ENCODE results near the gene HOXA6.

Gene HOXA6

GRCh38 chr7:27117887-27118491 is 29.6 kb downstream of the HOXA6 start:
- Histone ChIP-seq H3K4me2 (ENCODE audit: insufficient read depth, low read length) (no peak overlapping the region), H3K9ac (ENCODE audit: low read depth, low read length) (no peak overlapping the region), H3K27ac (ENCODE audit: low read length) (no peak overlapping the region), H2AFZ (ENCODE audit: low read depth, low read length) (no peak overlapping the region), H3K27me3 (ENCODE audit: insufficient read depth, low read length, poor library complexity) (no peaks in the 10 kb centered on the region), H3K9me3 (ENCODE audit: insufficient read depth, low read length, severe bottlenecking) (no peaks in the 10 kb centered on the region), H3K4me1 (ENCODE audit: insufficient read depth, low read length) (no peaks in the 10 kb centered on the region), H3K79me2 (ENCODE audit: insufficient read depth, low read length) (no peaks in the 10 kb centered on the region), H4K20me1 (ENCODE audit: insufficient read depth, low read length) (no peaks in the 10 kb centered on the region), H3K36me3 (ENCODE audit: insufficient read depth, low read length) (no peaks in the 10 kb centered on the region), H3K4me3 (ENCODE audit: low read depth in 1 of 2, low read length in 2 of 2) (no peak overlapping the region)
- no peak for ATAC-seq (ENCODE audit: insufficient read depth, low read depth)
- no peak for DNase-seq
- TF ChIP-seq EZH2 (IDR thresholded peaks at IDR 0.05; ENCODE audit: borderline replicate concordance, low read depth, low read length, severe bottlenecking) = no peak
- no peak for TF ChIP-seq CTCF (IDR thresholded peaks at IDR 0.05; ENCODE audit: borderline replicate concordance, extremely low read depth, low read length, poor library complexity, severe bottlenecking)

- Histone ChIP-seq H3K9me3 (ENCODE audit: insufficient read depth, low read length, severe bottlenecking) (no peaks in the 10 kb centered on the region), H4K20me1 (ENCODE audit: insufficient read depth, low read length) (no peaks in the 10 kb centered on the region), H3K9ac (ENCODE audit: low read depth, low read length) (no peak overlapping the region), H2AFZ (ENCODE audit: low read depth, low read length) (no peak overlapping the region), H3K27me3 (ENCODE audit: insufficient read depth, low read length, poor library complexity) (no peaks in the 10 kb centered on the region), H3K27ac (ENCODE audit: low read length) (no peak overlapping the region), H3K4me2 (ENCODE audit: insufficient read depth, low read length) (no peak overlapping the region), H3K4me1 (ENCODE audit: insufficient read depth, low read length) (no peaks in the 10 kb centered on the region), H3K79me2 (ENCODE audit: insufficient read depth, low read length) (no peaks in the 10 kb centered on the region), H3K4me3 (ENCODE audit: low read depth in 1 of 2, low read length in 2 of 2) (no peak overlapping the region), H3K36me3 (ENCODE audit: insufficient read depth, low read length) (no peaks in the 10 kb centered on the region)
- TF ChIP-seq EZH2 (IDR thresholded peaks at IDR 0.05; ENCODE audit: borderline replicate concordance, low read depth, low read length, severe bottlenecking) = no peak
- ATAC-seq (ENCODE audit: insufficient read depth, low read depth) (no peak), DNase-seq (no peak)
Observed at GRCh38 chr7:27116962-27117886, 30.4 kb downstream of the HOXA6 start.

- TF ChIP-seq CTCF (IDR thresholded peaks at IDR 0.05; ENCODE audit: borderline replicate concordance, extremely low read depth, low read length, poor library complexity, severe bottlenecking) (no peak), EZH2 (IDR thresholded peaks at IDR 0.05; ENCODE audit: borderline replicate concordance, low read depth, low read length, severe bottlenecking) (no peak)
- H2AFZ ChIP-seq (ENCODE audit: low read depth, low read length) = no peak overlapping the region
- no peaks in the 10 kb centered on the region for H3K79me2 ChIP-seq (ENCODE audit: insufficient read depth, low read length)
- no peak overlapping the region for H3K4me2 ChIP-seq (ENCODE audit: insufficient read depth, low read length)
- no peak overlapping the region for H3K27ac ChIP-seq (ENCODE audit: low read length)
- H4K20me1 ChIP-seq (ENCODE audit: insufficient read depth, low read length) = no peaks in the 10 kb centered on the region
- no peaks in the 10 kb centered on the region for H3K36me3 ChIP-seq (ENCODE audit: insufficient read depth, low read length)
- H3K9ac ChIP-seq (ENCODE audit: low read depth, low read length) = no peak overlapping the region
- H3K4me1 ChIP-seq (ENCODE audit: insufficient read depth, low read length) = no peaks in the 10 kb centered on the region
- H3K9me3 ChIP-seq (ENCODE audit: insufficient read depth, low read length, severe bottlenecking) = no peaks in the 10 kb centered on the region
- no peak for ATAC-seq (ENCODE audit: insufficient read depth, low read depth)
- no peak overlapping the region for H3K4me3 ChIP-seq (ENCODE audit: low read depth in 1 of 2, low read length in 2 of 2)
- no peak for DNase-seq
- no peaks in the 10 kb centered on the region for H3K27me3 ChIP-seq (ENCODE audit: insufficient read depth, low read length, poor library complexity)
Observed at GRCh38 chr7:27116031-27116961, 31.3 kb downstream of the HOXA6 start.

Measured in DND-41 (cell line).